ENCODE measurements around the gene MAP4K4.

The MAP4K4 gene

GRCh38 chr2:101697124-101698013 lies at the start of gene MAP4K4:
TSS of gene MAP4K4 (plus strand) at chr2:101697707. CDS start at chr2:101698081, 374 bp downstream.
- no peak for FAIRE-seq

- no peak for FAIRE-seq
Measured at GRCh38 chr2:101653469-101653868, 44.0 kb upstream of the MAP4K4 start.

- FAIRE-seq, result no peak
Measured at GRCh38 chr2:101655702-101656422, 41.6 kb upstream of the MAP4K4 start.

- no peak for FAIRE-seq
Measured at GRCh38 chr2:101657787-101658186, 39.7 kb upstream of the MAP4K4 start.

GRCh38 chr2:101658387-101658786 lies 39.1 kb upstream of the MAP4K4 start:
- no peak for FAIRE-seq

GRCh38 chr2:101665312-101665711 lies 32.2 kb upstream of the MAP4K4 start:
- FAIRE-seq, result no peak

GRCh38 chr2:101667823-101668222 lies 29.7 kb upstream of the MAP4K4 start:
- no peak for FAIRE-seq

GRCh38 chr2:101672047-101672446 lies 25.5 kb upstream of the MAP4K4 start:
- FAIRE-seq, result no peak

GRCh38 chr2:101673920-101674319 lies 23.6 kb upstream of the MAP4K4 start:
- FAIRE-seq, result no peak

- no peak for FAIRE-seq
Measured at GRCh38 chr2:101675512-101675911, 22.0 kb upstream of the MAP4K4 start.

- no peak for FAIRE-seq
Measured at GRCh38 chr2:101676674-101677073, 20.8 kb upstream of the MAP4K4 start.

GRCh38 chr2:101677658-101678057 lies 19.8 kb upstream of the MAP4K4 start:
- FAIRE-seq, result no peak

GRCh38 chr2:101678379-101678778 lies 19.1 kb upstream of the MAP4K4 start:
- no peak for FAIRE-seq

- no peak for FAIRE-seq
Measured at GRCh38 chr2:101679037-101679726, 18.3 kb upstream of the MAP4K4 start.

- no peak for FAIRE-seq
Measured at GRCh38 chr2:101679801-101680487, 17.6 kb upstream of the MAP4K4 start.

GRCh38 chr2:101682311-101682710 lies 15.2 kb upstream of the MAP4K4 start:
- no peak for FAIRE-seq

GRCh38 chr2:101684313-101684712 lies 13.2 kb upstream of the MAP4K4 start:
- no peak for FAIRE-seq

- FAIRE-seq, result no peak
Measured at GRCh38 chr2:101688261-101688660, 9.2 kb upstream of the MAP4K4 start.

- FAIRE-seq, result no peak
Measured at GRCh38 chr2:101689114-101689825, 8.2 kb upstream of the MAP4K4 start.

GRCh38 chr2:101690547-101691152 lies 6.9 kb upstream of the MAP4K4 start:
- no peak for FAIRE-seq

GRCh38 chr2:101692041-101692440 lies 5.5 kb upstream of the MAP4K4 start:
- FAIRE-seq, result no peak

GRCh38 chr2:101692766-101693165 lies 4.7 kb upstream of the MAP4K4 start:
- no peak for FAIRE-seq

Measured in A204.1 (cell line).